HPDE6-E6E7 (cell line): ENCODE measurements around the gene GINS1.

Source experiments
- DNase-seq: peaks from one replicate; pipeline ENCODE4 v3.0.0; 2011; ENCODE audit warnings: missing footprints; ENCODE audit errors: extremely low spot score

The GINS1 gene

GRCh38 chr20:25494506-25495188 lies 87.2 kb downstream of the GINS1 start:
- no peak for DNase-seq

- DNase-seq: no peak
Observed at GRCh38 chr20:25495189-25495824, 87.8 kb downstream of the GINS1 start.

- DNase-seq: no peak
Observed at GRCh38 chr20:25496165-25496967, 88.9 kb downstream of the GINS1 start.

- peak; percentile 81 for DNase-seq
Observed at GRCh38 chr20:25496968-25497401, 89.5 kb downstream of the GINS1 start.

- DNase-seq: no peak
Observed at GRCh38 chr20:25497586-25498279, 90.3 kb downstream of the GINS1 start.
